ENCODE data around the gene KLHL5.

KLHL5 gene

GRCh38 chr4:39067031-39067430 is 5.0 kb downstream of the KLHL5 start:
- no peaks in the 10 kb centered on the region for H3K4me1 ChIP-seq (ENCODE audit: control insufficient read depth, insufficient read depth, low read length)
- H3K36me3 ChIP-seq (ENCODE audit: control insufficient read depth, insufficient read depth, low read length): no peaks in the 10 kb centered on the region
- H3K27me3 ChIP-seq (ENCODE audit: control insufficient read depth, insufficient read depth, low read length): no peaks in the 10 kb centered on the region
- H3K4me3 ChIP-seq (ENCODE audit: low read length): no peak overlapping the region
- no peak overlapping the region for H3K9ac ChIP-seq (ENCODE audit: low read length)
- no peaks in the 10 kb centered on the region for H3K9me3 ChIP-seq (ENCODE audit: control insufficient read depth, low read length)

- Histone ChIP-seq H3K27me3 (ENCODE audit: control insufficient read depth, insufficient read depth, low read length) (no peaks in the 10 kb centered on the region), H3K9me3 (ENCODE audit: control insufficient read depth, low read length) (no peaks in the 10 kb centered on the region), H3K36me3 (ENCODE audit: control insufficient read depth, insufficient read depth, low read length) (no peaks in the 10 kb centered on the region), H3K4me3 (ENCODE audit: low read length) (no peak overlapping the region), H3K9ac (ENCODE audit: low read length) (no peak overlapping the region), H3K4me1 (ENCODE audit: control insufficient read depth, insufficient read depth, low read length) (no peaks in the 10 kb centered on the region)
Observed at GRCh38 chr4:39067451-39067850, 5.4 kb downstream of the KLHL5 start.

- no peaks in the 10 kb centered on the region for H3K9me3 ChIP-seq (ENCODE audit: control insufficient read depth, low read length)
- H3K4me3 ChIP-seq (ENCODE audit: low read length): no peak overlapping the region
- no peaks in the 10 kb centered on the region for H3K4me1 ChIP-seq (ENCODE audit: control insufficient read depth, insufficient read depth, low read length)
- H3K27me3 ChIP-seq (ENCODE audit: control insufficient read depth, insufficient read depth, low read length): no peaks in the 10 kb centered on the region
- no peaks in the 10 kb centered on the region for H3K36me3 ChIP-seq (ENCODE audit: control insufficient read depth, insufficient read depth, low read length)
- no peak overlapping the region for H3K9ac ChIP-seq (ENCODE audit: low read length)
Observed at GRCh38 chr4:39068907-39069306, 6.9 kb downstream of the KLHL5 start.

- Histone ChIP-seq H3K27me3 (ENCODE audit: control insufficient read depth, insufficient read depth, low read length) (no peaks in the 10 kb centered on the region), H3K9me3 (ENCODE audit: control insufficient read depth, low read length) (no peaks in the 10 kb centered on the region), H3K4me3 (ENCODE audit: low read length) (no peak overlapping the region), H3K4me1 (ENCODE audit: control insufficient read depth, insufficient read depth, low read length) (no peaks in the 10 kb centered on the region), H3K9ac (ENCODE audit: low read length) (no peak overlapping the region), H3K36me3 (ENCODE audit: control insufficient read depth, insufficient read depth, low read length) (no peaks in the 10 kb centered on the region)
Observed at GRCh38 chr4:39078829-39079228, 16.8 kb downstream of the KLHL5 start.

GRCh38 chr4:39083164-39083563 is 21.1 kb downstream of the KLHL5 start:
- Histone ChIP-seq H3K36me3 (ENCODE audit: control insufficient read depth, insufficient read depth, low read length) (no peaks in the 10 kb centered on the region), H3K4me1 (ENCODE audit: control insufficient read depth, insufficient read depth, low read length) (no peaks in the 10 kb centered on the region)

GRCh38 chr4:39085891-39086290 is 23.9 kb downstream of the KLHL5 start:
- Histone ChIP-seq H3K4me1 (ENCODE audit: control insufficient read depth, insufficient read depth, low read length) (no peaks in the 10 kb centered on the region), H3K27me3 (ENCODE audit: control insufficient read depth, insufficient read depth, low read length) (no peaks in the 10 kb centered on the region), H3K4me3 (ENCODE audit: low read length) (no peak overlapping the region), H3K9me3 (ENCODE audit: control insufficient read depth, low read length) (no peaks in the 10 kb centered on the region), H3K36me3 (ENCODE audit: control insufficient read depth, insufficient read depth, low read length) (no peaks in the 10 kb centered on the region), H3K9ac (ENCODE audit: low read length) (no peak overlapping the region)

More at GRCh38 chr4:39083164-39083563, 21.1 kb downstream of the KLHL5 start:
- no peaks in the 10 kb centered on the region for H3K9me3 ChIP-seq (ENCODE audit: control insufficient read depth, low read length)
- no peak overlapping the region for H3K9ac ChIP-seq (ENCODE audit: low read length)
- no peaks in the 10 kb centered on the region for H3K27me3 ChIP-seq (ENCODE audit: control insufficient read depth, insufficient read depth, low read length)
- no peak overlapping the region for H3K4me3 ChIP-seq (ENCODE audit: low read length)

- Histone ChIP-seq H3K9me3 (ENCODE audit: control insufficient read depth, low read length) (no peaks in the 10 kb centered on the region), H3K27me3 (ENCODE audit: control insufficient read depth, insufficient read depth, low read length) (no peaks in the 10 kb centered on the region), H3K9ac (ENCODE audit: low read length) (no peak overlapping the region), H3K36me3 (ENCODE audit: control insufficient read depth, insufficient read depth, low read length) (no peaks in the 10 kb centered on the region), H3K4me3 (ENCODE audit: low read length) (no peak overlapping the region), H3K4me1 (ENCODE audit: control insufficient read depth, insufficient read depth, low read length) (no peaks in the 10 kb centered on the region)
Observed at GRCh38 chr4:39096847-39097246, 34.8 kb downstream of the KLHL5 start.

GRCh38 chr4:39097290-39097689 is 35.3 kb downstream of the KLHL5 start:
- Histone ChIP-seq H3K36me3 (ENCODE audit: control insufficient read depth, insufficient read depth, low read length) (no peaks in the 10 kb centered on the region), H3K9ac (ENCODE audit: low read length) (no peak overlapping the region), H3K4me1 (ENCODE audit: control insufficient read depth, insufficient read depth, low read length) (no peaks in the 10 kb centered on the region), H3K9me3 (ENCODE audit: control insufficient read depth, low read length) (no peaks in the 10 kb centered on the region), H3K27me3 (ENCODE audit: control insufficient read depth, insufficient read depth, low read length) (no peaks in the 10 kb centered on the region), H3K4me3 (ENCODE audit: low read length) (no peak overlapping the region)

GRCh38 chr4:39102297-39102696 is 40.3 kb downstream of the KLHL5 start:
- no peak overlapping the region for H3K4me3 ChIP-seq (ENCODE audit: low read length)
- H3K36me3 ChIP-seq (ENCODE audit: control insufficient read depth, insufficient read depth, low read length): no peaks in the 10 kb centered on the region
- H3K9ac ChIP-seq (ENCODE audit: low read length): no peak overlapping the region
- no peaks in the 10 kb centered on the region for H3K27me3 ChIP-seq (ENCODE audit: control insufficient read depth, insufficient read depth, low read length)
- H3K9me3 ChIP-seq (ENCODE audit: control insufficient read depth, low read length): no peaks in the 10 kb centered on the region
- H3K4me1 ChIP-seq (ENCODE audit: control insufficient read depth, insufficient read depth, low read length): no peaks in the 10 kb centered on the region

- Histone ChIP-seq H3K36me3 (ENCODE audit: control insufficient read depth, insufficient read depth, low read length) (no peaks in the 10 kb centered on the region), H3K27me3 (ENCODE audit: control insufficient read depth, insufficient read depth, low read length) (no peaks in the 10 kb centered on the region), H3K9ac (ENCODE audit: low read length) (no peak overlapping the region), H3K4me1 (ENCODE audit: control insufficient read depth, insufficient read depth, low read length) (no peaks in the 10 kb centered on the region), H3K9me3 (ENCODE audit: control insufficient read depth, low read length) (no peaks in the 10 kb centered on the region), H3K4me3 (ENCODE audit: low read length) (no peak overlapping the region)
Observed at GRCh38 chr4:39103291-39103690, 41.3 kb downstream of the KLHL5 start.

GRCh38 chr4:39104255-39104654 is 42.2 kb downstream of the KLHL5 start:
- H3K4me3 ChIP-seq (ENCODE audit: low read length): no peak overlapping the region
- no peaks in the 10 kb centered on the region for H3K4me1 ChIP-seq (ENCODE audit: control insufficient read depth, insufficient read depth, low read length)
- no peaks in the 10 kb centered on the region for H3K9me3 ChIP-seq (ENCODE audit: control insufficient read depth, low read length)
- no peak overlapping the region for H3K9ac ChIP-seq (ENCODE audit: low read length)
- no peaks in the 10 kb centered on the region for H3K36me3 ChIP-seq (ENCODE audit: control insufficient read depth, insufficient read depth, low read length)
- H3K27me3 ChIP-seq (ENCODE audit: control insufficient read depth, insufficient read depth, low read length): no peaks in the 10 kb centered on the region

- Histone ChIP-seq H3K27me3 (ENCODE audit: control insufficient read depth, insufficient read depth, low read length) (no peaks in the 10 kb centered on the region), H3K9me3 (ENCODE audit: control insufficient read depth, low read length) (no peaks in the 10 kb centered on the region), H3K4me1 (ENCODE audit: control insufficient read depth, insufficient read depth, low read length) (no peaks in the 10 kb centered on the region), H3K36me3 (ENCODE audit: control insufficient read depth, insufficient read depth, low read length) (no peaks in the 10 kb centered on the region), H3K9ac (ENCODE audit: low read length) (no peak overlapping the region), H3K4me3 (ENCODE audit: low read length) (no peak overlapping the region)
Observed at GRCh38 chr4:39106011-39106410, 44.0 kb downstream of the KLHL5 start.

GRCh38 chr4:39114436-39114835 is 52.4 kb downstream of the KLHL5 start:
- no peaks in the 10 kb centered on the region for H3K9me3 ChIP-seq (ENCODE audit: control insufficient read depth, low read length)
- no peaks in the 10 kb centered on the region for H3K27me3 ChIP-seq (ENCODE audit: control insufficient read depth, insufficient read depth, low read length)
- H3K4me1 ChIP-seq (ENCODE audit: control insufficient read depth, insufficient read depth, low read length): no peaks in the 10 kb centered on the region
- H3K4me3 ChIP-seq (ENCODE audit: low read length): no peak overlapping the region
- H3K36me3 ChIP-seq (ENCODE audit: control insufficient read depth, insufficient read depth, low read length): no peaks in the 10 kb centered on the region
- H3K9ac ChIP-seq (ENCODE audit: low read length): no peak overlapping the region
